ENCODE results near the gene LBH.

LBH gene

GRCh38 chr2:30298302-30298701 lies 67.0 kb downstream of the LBH start:
- Histone ChIP-seq H3K36me3 (ENCODE audit: control insufficient read depth, insufficient read depth, low read length) (no peaks in the 10 kb centered on the region), H3K4me3 (ENCODE audit: low read depth, low read length) (no peak overlapping the region), H3K27me3 (ENCODE audit: control insufficient read depth, insufficient read depth, low read length) (no peaks in the 10 kb centered on the region), H3K9me3 (ENCODE audit: control insufficient read depth, low read length) (no peaks in the 10 kb centered on the region), H3K79me2 (no peaks in the 10 kb centered on the region), H3K9ac (no peak overlapping the region), H3K4me2 (ENCODE audit: low read length) (no peak overlapping the region), H3K4me1 (peaks cover 19% of the 10 kb centered on the region), H3K27ac (no peak overlapping the region), H2AFZ (no peak overlapping the region)
- no peak for TF ChIP-seq CTCF (IDR thresholded peaks at IDR 0.05)

DNA sequence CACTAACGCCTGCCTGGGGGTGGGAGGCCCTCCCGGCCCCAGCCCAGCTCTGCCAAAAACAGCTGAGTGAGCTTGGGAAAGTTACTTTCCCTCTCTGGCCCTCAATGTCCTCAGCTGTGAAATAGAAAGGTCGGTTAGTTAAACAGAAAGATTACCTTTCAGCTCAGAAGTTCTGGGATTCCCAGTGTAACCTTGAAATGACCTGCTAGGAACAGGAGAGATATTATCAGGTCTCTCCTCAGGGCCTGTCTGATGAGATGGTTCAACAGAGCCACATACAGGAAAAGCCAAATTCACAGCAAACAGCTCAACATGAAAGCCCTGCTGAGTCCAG lies 68.8 kb downstream of the LBH start:
- Histone ChIP-seq H3K4me2 (ENCODE audit: low read length) (no peak overlapping the region), H3K36me3 (ENCODE audit: control insufficient read depth, insufficient read depth, low read length) (no peaks in the 10 kb centered on the region), H2AFZ (peak overlapping the region; percentile 52), H3K27me3 (ENCODE audit: control insufficient read depth, insufficient read depth, low read length) (no peaks in the 10 kb centered on the region), H3K4me1 (peaks cover 19% of the 10 kb centered on the region), H3K79me2 (no peaks in the 10 kb centered on the region), H3K4me3 (ENCODE audit: low read depth, low read length) (no peak overlapping the region), H3K9ac (no peak overlapping the region), H3K9me3 (ENCODE audit: control insufficient read depth, low read length) (no peaks in the 10 kb centered on the region), H3K27ac (peak overlapping the region; percentile 56)
- no peak for TF ChIP-seq CTCF (IDR thresholded peaks at IDR 0.05)

DNA sequence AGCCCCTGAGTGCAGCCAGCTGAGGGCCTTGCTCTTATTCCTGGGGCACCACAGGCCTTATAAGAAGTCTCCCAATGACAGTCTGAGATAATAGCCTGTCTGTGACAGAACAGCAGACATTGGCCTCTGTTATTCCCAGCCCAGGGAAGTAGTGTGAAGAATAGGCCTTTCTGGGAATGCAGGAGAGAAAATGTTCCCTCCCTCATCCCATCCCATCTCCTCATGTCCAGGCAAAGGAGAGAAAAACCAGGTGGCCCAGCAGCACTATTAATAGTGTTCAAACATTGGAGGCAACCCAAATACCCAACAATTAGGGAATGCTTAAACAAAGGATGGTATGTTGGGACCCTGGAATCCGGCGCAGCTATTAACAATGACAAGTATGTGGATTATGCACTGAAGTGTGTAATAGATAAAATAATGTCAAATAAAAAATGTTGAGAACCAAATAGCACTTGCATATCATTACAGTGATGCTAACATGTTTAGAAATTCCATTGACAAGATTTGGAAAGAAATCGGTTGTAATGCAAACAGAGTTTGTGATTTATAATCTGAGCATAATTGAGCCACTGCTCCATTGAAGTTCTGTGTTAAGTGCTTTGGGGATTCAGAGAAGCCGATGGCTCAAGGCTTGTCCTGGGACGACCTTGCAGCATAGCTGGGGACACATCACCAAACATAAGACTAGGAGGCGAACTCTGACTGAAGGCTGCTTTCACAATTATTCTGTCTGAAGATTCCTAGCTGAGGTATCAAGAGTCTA lies 69.3 kb downstream of the LBH start:
- H3K79me2 ChIP-seq: no peaks in the 10 kb centered on the region
- peak overlapping the region; percentile 52 for H2AFZ ChIP-seq
- H3K9ac ChIP-seq: no peak overlapping the region
- H3K27ac ChIP-seq: peak overlapping the region; percentile 56
- H3K4me2 ChIP-seq (ENCODE audit: low read length): no peak overlapping the region
- H3K36me3 ChIP-seq (ENCODE audit: control insufficient read depth, insufficient read depth, low read length): no peaks in the 10 kb centered on the region
- TF ChIP-seq CTCF (IDR thresholded peaks at IDR 0.05): no peak
- no peaks in the 10 kb centered on the region for H3K27me3 ChIP-seq (ENCODE audit: control insufficient read depth, insufficient read depth, low read length)
- H3K4me3 ChIP-seq (ENCODE audit: low read depth, low read length): no peak overlapping the region
- H3K4me1 ChIP-seq: peaks cover 19% of the 10 kb centered on the region
- no peaks in the 10 kb centered on the region for H3K9me3 ChIP-seq (ENCODE audit: control insufficient read depth, low read length)

GRCh38 chr2:30301551-30301950 lies 70.2 kb downstream of the LBH start:
- Histone ChIP-seq H3K27ac (no peak overlapping the region), H3K36me3 (ENCODE audit: control insufficient read depth, insufficient read depth, low read length) (no peaks in the 10 kb centered on the region), H3K79me2 (no peaks in the 10 kb centered on the region), H3K9me3 (ENCODE audit: control insufficient read depth, low read length) (no peaks in the 10 kb centered on the region), H3K27me3 (ENCODE audit: control insufficient read depth, insufficient read depth, low read length) (no peaks in the 10 kb centered on the region), H3K4me3 (ENCODE audit: low read depth, low read length) (no peak overlapping the region), H2AFZ (no peak overlapping the region), H3K4me2 (ENCODE audit: low read length) (no peak overlapping the region), H3K4me1 (peaks cover 14% of the 10 kb centered on the region), H3K9ac (no peak overlapping the region)
- no peak for TF ChIP-seq CTCF (IDR thresholded peaks at IDR 0.05)

DNA sequence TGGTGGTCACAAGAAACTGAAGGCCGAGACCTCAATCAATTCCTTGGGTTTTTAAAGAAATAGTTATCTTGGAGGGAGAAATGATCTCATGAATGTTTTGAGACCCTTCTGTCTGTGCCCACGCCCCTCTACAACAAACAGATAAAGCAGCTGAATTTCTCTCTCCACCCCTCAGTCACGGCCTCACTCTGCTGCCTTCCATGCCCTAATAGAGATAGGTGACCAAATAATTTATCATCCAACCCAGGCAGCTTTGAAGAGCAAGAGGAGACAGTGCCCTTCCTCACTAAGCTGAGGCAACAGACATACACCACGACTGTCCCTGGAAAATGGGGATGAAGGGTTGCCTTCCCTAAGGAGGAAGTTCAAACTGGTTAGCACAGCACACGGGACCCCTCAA lies 71.2 kb downstream of the LBH start:
- peaks cover 14% of the 10 kb centered on the region for H3K4me1 ChIP-seq
- H3K27ac ChIP-seq: no peak overlapping the region
- H3K9ac ChIP-seq: no peak overlapping the region
- H3K4me2 ChIP-seq (ENCODE audit: low read length): no peak overlapping the region
- no peaks in the 10 kb centered on the region for H3K36me3 ChIP-seq (ENCODE audit: control insufficient read depth, insufficient read depth, low read length)
- no peaks in the 10 kb centered on the region for H3K9me3 ChIP-seq (ENCODE audit: control insufficient read depth, low read length)
- no peak overlapping the region for H3K4me3 ChIP-seq (ENCODE audit: low read depth, low read length)
- H3K27me3 ChIP-seq (ENCODE audit: control insufficient read depth, insufficient read depth, low read length): no peaks in the 10 kb centered on the region
- H2AFZ ChIP-seq: no peak overlapping the region
- H3K79me2 ChIP-seq: no peaks in the 10 kb centered on the region
- TF ChIP-seq CTCF (IDR thresholded peaks at IDR 0.05): no peak

Measured in parathyroid adenoma (tissue), 2 donors.